HepG2 (cell line): ENCODE data around the gene BCAS1. TPM values are rescaled to one million over a fixed set of nuclear protein-coding genes. Genes with fewer than 3 reads are reported as not detected.

Experiments
- FOXA3 ChIP-seq: IDR thresholded peaks from 2 replicates; pipeline ENCODE4 v1.6.1; 2016; ENCODE audit warnings: missing genetic modification reagents, missing compliant biosample characterization
- RXRA ChIP-seq: sonication (generic); formaldehyde crosslinking; IDR thresholded peaks from 2 replicates; pipeline ENCODE4 v1.5.1; 2020; ENCODE audit warnings: missing genetic modification reagents
- SMAD1 ChIP-seq: sonication (generic); formaldehyde crosslinking; IDR thresholded peaks from 2 replicates; pipeline ENCODE4 v1.4.0; 2020; ENCODE audit warnings: missing genetic modification reagents, low read depth, mild to moderate bottlenecking, borderline replicate concordance
- SNRNP70 ChIP-seq: fragments of 200-400 bp; formaldehyde crosslinking; IDR thresholded peaks from 2 replicates; pipeline ENCODE4 v1.6.1; 2017; ENCODE audit warnings: mild to moderate bottlenecking, low read depth, low read length, moderate library complexity
- SOX5 ChIP-seq: IDR thresholded peaks from 2 replicates; pipeline ENCODE4 v1.6.1; 2016; ENCODE audit warnings: borderline replicate concordance
- TARDBP ChIP-seq: sonication (generic); formaldehyde crosslinking; IDR thresholded peaks from 2 replicates; pipeline ENCODE4 v1.8.0; 2022; ENCODE audit warnings: mild to moderate bottlenecking, missing genetic modification reagents
- ZC3H4 ChIP-seq: sonication (generic); formaldehyde crosslinking; IDR thresholded peaks from 2 replicates; pipeline ENCODE4 v1.4.0; 2020; ENCODE audit warnings: missing genetic modification reagents, borderline replicate concordance
- ZFP36 ChIP-seq: fragments of 150-350 bp; IDR thresholded peaks from 2 replicates; pipeline ENCODE4 v1.6.1; 2018; ENCODE audit warnings: borderline replicate concordance, low read length, low read depth; ENCODE audit not compliant: partially characterized antibody
- ZFP37 ChIP-seq: sonication (generic); formaldehyde crosslinking; IDR thresholded peaks from 2 replicates; pipeline ENCODE4 v1.4.0; 2020; ENCODE audit warnings: missing genetic modification reagents, borderline replicate concordance
- ZKSCAN8 ChIP-seq: IDR thresholded peaks from 2 replicates; pipeline ENCODE4 v1.6.1; 2016; ENCODE audit warnings: borderline replicate concordance, missing genetic modification reagents, missing compliant biosample characterization
- ZNF253 ChIP-seq: sonication (generic); formaldehyde crosslinking; IDR thresholded peaks from 2 replicates; pipeline ENCODE4 v1.8.0; 2022; ENCODE audit warnings: mild to moderate bottlenecking, missing genetic modification reagents, borderline replicate concordance
- ZNF766 ChIP-seq: sonication (generic); formaldehyde crosslinking; IDR thresholded peaks from 2 replicates; pipeline ENCODE4 v1.5.0; 2020; ENCODE audit warnings: missing genetic modification reagents, borderline replicate concordance
- ZNF879 ChIP-seq: sonication (generic); formaldehyde crosslinking; IDR thresholded peaks from 2 replicates; pipeline ENCODE4 v1.8.1; 2023; ENCODE audit warnings: missing genetic modification reagents
- ZNF891 ChIP-seq: sonication (generic); formaldehyde crosslinking; IDR thresholded peaks from 2 replicates; pipeline ENCODE4 v1.5.0; 2020; ENCODE audit warnings: mild to moderate bottlenecking, missing genetic modification reagents
- polyA plus RNA-seq, 8 experiments: library from polyadenylated mRNA; depleted of rRNA in 3 of 8; stranded (reverse) in 7 of 8; unstranded in 1 of 8; fragments of >200 nt; fragmentation: Illumina TruSeq in 4 of 8; extraction: Trizol in 4 of 8; gene quantifications; 2 replicates each; pipeline versions ENCODE4 v1.2.1 to v1.2.3, GENCODE V29; 2011 to 2016; ENCODE audit warnings: low read depth in 4 of 8, missing spikeins in 1 of 8, mixed read lengths in 1 of 8; ENCODE audit not compliant: insufficient read depth in 1 of 8
- total RNA-seq, 5 experiments: library from RNA; depleted of rRNA; stranded (reverse); fragments of >200 nt; fragmentation: Illumina TruSeq; extraction: Trizol; gene quantifications; 2 replicates each; pipeline ENCODE4 v1.2.3, GENCODE V29; 2016; ENCODE audit warnings: low read depth in 1 of 5
- TF ChIP-seq, protein P1 (sequence below): IDR thresholded peaks from 2 replicates; pipeline ENCODE4 v1.6.1; 2016; ENCODE audit warnings: low read depth, borderline replicate concordance
- TF ChIP-seq, protein P2 (sequence below): sonication (generic); formaldehyde crosslinking; IDR thresholded peaks from 2 replicates; pipeline ENCODE4 v1.5.0; 2020; ENCODE audit warnings: missing genetic modification reagents, mild to moderate bottlenecking, borderline replicate concordance
- TF ChIP-seq, protein P3 (sequence below): sonication (generic); formaldehyde crosslinking; IDR thresholded peaks from 2 replicates; pipeline ENCODE4 v1.8.0; 2023; ENCODE audit warnings: mild to moderate bottlenecking, missing genetic modification reagents
- TF ChIP-seq, protein P4 (sequence below): IDR thresholded peaks from 2 replicates; pipeline ENCODE4 v1.6.1; 2016; ENCODE audit warnings: mild to moderate bottlenecking
- TF ChIP-seq, protein P5 (sequence below): sonication (generic); formaldehyde crosslinking; IDR thresholded peaks from 2 replicates; pipeline ENCODE4 v1.9.0; 2022; ENCODE audit warnings: missing genetic modification reagents, mild to moderate bottlenecking, borderline replicate concordance
- TF ChIP-seq, protein P6 (sequence below): sonication (generic); formaldehyde crosslinking; IDR thresholded peaks from 2 replicates; pipeline ENCODE4 v1.5.1; 2020; ENCODE audit warnings: missing genetic modification reagents, mild to moderate bottlenecking, borderline replicate concordance

Gene BCAS1
- total and polyA plus RNA-seq, 2 of the 13 experiments (the other 11 are each of a cell fraction or from before 2014, with no cell fraction given) = 0.55 to 0.91 TPM

DNA sequence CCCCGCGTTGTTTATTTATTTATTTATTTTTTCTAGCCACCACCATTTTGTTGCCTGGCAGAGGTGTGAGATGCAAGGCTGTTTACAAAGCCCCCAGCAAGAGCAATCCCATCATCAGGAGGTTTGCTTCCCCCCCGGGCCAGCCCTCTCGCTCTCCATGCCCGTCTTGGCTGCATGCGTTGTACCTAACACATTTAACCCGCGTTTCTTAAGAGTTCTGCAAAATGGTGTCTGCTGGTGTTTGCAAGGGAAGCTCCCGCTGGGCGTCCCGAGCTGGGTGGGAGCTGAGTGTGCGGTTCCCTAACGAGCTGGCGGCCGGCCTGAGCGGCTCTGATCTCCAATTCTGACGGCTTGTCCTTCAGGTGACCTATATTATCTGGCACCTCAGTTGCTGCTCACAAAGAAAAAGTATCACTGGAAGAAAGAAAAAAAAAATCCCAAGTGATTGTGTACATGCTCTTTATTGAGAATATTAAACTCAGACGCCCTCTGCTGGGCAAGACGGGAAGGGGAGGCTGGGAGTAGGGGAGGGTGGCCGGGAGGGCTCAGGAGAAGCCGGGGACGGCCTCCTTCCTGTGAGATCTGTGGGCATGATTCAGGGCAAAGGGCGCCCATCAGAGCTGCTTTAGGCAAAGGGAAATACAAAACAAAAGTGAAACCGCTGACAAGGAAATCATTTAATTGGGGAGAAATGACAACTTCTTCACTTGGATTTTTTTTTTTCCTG, 154.8 kb downstream of the BCAS1 start (continued):
- TF ChIP-seq, protein P1, sequence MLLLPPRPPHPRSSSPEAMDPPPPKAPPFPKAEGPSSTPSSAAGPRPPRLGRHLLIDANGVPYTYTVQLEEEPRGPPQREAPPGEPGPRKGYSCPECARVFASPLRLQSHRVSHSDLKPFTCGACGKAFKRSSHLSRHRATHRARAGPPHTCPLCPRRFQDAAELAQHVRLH (CRISPR knock-in tag) = peak; percentile 49; the same call in 1 of the 2 replicates
- TF ChIP-seq SNRNP70 (no peak), FOXA3 (peak; percentile 70; the same call in 1 of the 2 replicates), TARDBP (peak; percentile 64; the same call in 1 of the 2 replicates), ZNF879 (CRISPR knock-in tag) (no peak; the same call in 1 of the 2 replicates), ZNF766 (no peak), SMAD1 (CRISPR knock-in tag) (no peak; the same call in 1 of the 2 replicates), SOX5 (peak; percentile 67; the same call in 1 of the 2 replicates), ZKSCAN8 (CRISPR knock-in tag) (0 out of 2 replicates have a peak, but pooled peaks have one; percentile 26), ZFP36 (peak; percentile 30), ZNF891 (0 out of 2 replicates have a peak, but pooled peaks have one; percentile 61), RXRA (CRISPR knock-in tag) (peak; percentile 67), ZC3H4 (CRISPR knock-in tag) (no peak), ZFP37 (CRISPR knock-in tag) (peak; percentile 83; the same call in 1 of the 2 replicates), ZNF253 (CRISPR knock-in tag) (peak; percentile 73; the same call in 1 of the 2 replicates)
- TF ChIP-seq, protein P2, sequence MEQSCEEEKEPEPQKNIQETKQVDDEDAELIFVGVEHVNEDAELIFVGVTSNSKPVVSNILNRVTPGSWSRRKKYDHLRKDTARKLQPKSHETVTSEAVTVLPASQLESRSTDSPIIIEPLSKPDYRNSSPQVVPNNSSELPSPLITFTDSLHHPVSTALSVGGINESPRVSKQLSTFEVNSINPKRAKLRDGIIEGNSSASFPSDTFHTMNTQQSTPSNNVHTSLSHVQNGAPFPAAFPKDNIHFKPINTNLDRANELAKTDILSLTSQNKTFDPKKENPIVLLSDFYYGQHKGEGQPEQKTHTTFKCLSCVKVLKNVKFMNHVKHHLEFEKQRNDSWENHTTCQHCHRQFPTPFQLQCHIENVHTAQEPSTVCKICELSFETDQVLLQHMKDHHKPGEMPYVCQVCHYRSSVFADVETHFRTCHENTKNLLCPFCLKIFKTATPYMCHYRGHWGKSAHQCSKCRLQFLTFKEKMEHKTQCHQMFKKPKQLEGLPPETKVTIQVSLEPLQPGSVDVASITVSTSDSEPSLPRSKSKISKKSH (CRISPR knock-in tag) = peak; percentile 97
- TF ChIP-seq, protein P3, sequence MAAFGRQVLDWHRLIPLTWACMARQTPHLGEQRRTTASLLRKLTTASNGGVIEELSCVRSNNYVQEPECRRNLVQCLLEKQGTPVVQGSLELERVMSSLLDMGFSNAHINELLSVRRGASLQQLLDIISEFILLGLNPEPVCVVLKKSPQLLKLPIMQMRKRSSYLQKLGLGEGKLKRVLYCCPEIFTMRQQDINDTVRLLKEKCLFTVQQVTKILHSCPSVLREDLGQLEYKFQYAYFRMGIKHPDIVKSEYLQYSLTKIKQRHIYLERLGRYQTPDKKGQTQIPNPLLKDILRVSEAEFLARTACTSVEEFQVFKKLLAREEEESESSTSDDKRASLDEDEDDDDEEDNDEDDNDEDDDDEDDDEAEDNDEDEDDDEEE = peak; percentile 67; the same call in 1 of the 2 replicates
- TF ChIP-seq, protein P4, sequence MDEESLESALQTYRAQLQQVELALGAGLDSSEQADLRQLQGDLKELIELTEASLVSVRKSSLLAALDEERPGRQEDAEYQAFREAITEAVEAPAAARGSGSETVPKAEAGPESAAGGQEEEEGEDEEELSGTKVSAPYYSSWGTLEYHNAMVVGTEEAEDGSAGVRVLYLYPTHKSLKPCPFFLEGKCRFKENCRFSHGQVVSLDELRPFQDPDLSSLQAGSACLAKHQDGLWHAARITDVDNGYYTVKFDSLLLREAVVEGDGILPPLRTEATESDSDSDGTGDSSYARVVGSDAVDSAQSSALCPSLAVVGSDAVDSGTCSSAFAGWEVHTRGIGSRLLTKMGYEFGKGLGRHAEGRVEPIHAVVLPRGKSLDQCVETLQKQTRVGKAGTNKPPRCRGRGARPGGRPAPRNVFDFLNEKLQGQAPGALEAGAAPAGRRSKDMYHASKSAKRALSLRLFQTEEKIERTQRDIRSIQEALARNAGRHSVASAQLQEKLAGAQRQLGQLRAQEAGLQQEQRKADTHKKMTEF = peak; percentile 81
- TF ChIP-seq, protein P5, sequence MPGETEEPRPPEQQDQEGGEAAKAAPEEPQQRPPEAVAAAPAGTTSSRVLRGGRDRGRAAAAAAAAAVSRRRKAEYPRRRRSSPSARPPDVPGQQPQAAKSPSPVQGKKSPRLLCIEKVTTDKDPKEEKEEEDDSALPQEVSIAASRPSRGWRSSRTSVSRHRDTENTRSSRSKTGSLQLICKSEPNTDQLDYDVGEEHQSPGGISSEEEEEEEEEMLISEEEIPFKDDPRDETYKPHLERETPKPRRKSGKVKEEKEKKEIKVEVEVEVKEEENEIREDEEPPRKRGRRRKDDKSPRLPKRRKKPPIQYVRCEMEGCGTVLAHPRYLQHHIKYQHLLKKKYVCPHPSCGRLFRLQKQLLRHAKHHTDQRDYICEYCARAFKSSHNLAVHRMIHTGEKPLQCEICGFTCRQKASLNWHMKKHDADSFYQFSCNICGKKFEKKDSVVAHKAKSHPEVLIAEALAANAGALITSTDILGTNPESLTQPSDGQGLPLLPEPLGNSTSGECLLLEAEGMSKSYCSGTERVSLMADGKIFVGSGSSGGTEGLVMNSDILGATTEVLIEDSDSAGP (CRISPR knock-in tag) = peak; percentile 64; the same call in 1 of the 2 replicates
- TF ChIP-seq, protein P6, sequence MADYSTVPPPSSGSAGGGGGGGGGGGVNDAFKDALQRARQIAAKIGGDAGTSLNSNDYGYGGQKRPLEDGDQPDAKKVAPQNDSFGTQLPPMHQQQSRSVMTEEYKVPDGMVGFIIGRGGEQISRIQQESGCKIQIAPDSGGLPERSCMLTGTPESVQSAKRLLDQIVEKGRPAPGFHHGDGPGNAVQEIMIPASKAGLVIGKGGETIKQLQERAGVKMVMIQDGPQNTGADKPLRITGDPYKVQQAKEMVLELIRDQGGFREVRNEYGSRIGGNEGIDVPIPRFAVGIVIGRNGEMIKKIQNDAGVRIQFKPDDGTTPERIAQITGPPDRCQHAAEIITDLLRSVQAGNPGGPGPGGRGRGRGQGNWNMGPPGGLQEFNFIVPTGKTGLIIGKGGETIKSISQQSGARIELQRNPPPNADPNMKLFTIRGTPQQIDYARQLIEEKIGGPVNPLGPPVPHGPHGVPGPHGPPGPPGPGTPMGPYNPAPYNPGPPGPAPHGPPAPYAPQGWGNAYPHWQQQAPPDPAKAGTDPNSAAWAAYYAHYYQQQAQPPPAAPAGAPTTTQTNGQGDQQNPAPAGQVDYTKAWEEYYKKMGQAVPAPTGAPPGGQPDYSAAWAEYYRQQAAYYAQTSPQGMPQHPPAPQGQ (CRISPR knock-in tag) = no peak
